Hair follicular keratinocyte (primary cell): ENCODE data around the gene SLC22A31. TPM values are rescaled to one million over a fixed set of nuclear protein-coding genes. Genes with fewer than 3 reads are reported as not detected.

Source experiments
- total RNA-seq: library from RNA; depleted of rRNA; stranded (reverse); fragments of >200 nt; gene quantifications from 2 replicates; pipeline ENCODE4 v1.2.3, GENCODE V29; 2015

The SLC22A31 gene
- total RNA-seq, result 0.19 and 0.55 TPM in 2 replicates

DNA sequence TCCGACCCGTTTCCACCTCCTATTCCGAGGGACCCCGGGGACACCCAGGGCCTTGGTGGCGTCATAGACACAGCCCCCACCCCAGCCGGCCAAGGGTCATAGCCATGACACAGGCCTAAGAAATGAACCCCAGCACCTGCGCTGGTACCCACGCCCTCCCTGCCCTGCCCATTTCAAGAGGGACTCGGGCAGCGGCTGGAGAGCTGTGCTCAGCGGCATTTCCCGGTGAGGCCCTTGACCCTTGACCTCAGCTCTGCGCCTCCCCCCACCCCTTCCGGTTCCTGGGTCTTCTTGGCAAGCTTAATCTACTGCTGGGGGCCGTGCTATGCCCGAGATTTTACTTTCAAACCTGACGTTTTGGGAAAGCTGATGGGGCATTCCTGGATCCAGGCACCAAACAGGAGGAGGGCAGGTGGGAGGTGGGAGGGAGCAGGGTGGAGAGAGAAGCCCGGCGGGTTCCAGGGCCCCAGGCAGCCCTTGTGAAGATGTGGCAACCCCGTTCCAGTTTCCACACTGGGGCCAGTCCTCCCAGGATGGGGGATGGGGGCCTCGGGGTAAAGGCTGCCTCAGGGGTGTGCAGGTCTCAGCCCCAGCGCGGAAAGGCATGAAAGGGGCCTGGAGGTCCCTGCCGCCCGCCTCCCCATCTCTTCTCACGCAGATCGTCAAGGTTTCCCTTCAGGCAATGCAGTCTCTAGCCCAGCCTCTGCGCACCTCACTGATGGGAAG lies at the start of gene SLC22A31:
Gene SLC22A31 (minus strand): TSS at position 414 of the 726 bp plus-strand sequence. CDS start 36 bp downstream, at position 378.

DNA sequence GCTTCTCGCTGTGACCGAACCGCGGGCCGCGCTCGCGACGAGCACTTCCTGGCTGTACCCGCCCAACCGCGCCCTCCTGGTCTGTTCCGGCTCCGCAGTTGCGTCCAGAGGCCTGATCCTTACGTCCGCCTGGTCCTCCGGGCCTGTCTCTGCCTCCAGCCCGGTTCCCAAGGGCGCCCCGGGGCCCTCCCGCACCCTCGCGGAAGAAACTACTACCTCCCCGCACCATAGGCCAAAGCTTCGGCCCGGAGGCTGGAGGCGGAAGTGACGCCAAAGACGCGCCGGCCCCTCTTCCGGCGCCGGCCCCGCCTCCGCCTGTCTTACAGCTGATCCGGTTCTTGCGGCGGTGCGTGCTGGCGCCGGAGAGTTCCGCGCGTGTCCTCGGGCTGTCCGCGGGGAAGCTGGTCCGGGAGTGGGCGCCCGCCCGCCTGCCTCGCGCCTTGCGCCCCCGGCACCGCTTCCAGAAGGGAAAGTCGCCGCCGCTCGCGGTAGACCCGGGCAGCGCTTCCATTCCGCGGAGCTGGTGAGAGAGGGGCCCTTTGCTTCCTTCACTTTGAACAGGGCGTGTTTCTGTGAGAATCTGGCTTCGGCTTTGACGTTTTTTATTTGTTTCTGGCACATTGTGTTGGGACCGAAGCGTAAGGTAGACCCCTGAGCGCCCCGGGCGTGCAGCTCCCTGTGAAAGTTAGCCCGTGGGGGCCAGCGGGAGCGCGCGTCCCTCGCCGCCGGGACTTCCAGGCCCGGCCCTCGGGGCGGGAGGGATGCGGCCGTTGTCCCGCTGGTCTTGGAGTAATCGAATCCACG lies 17.3 kb upstream of the SLC22A31 start, which contains the start of gene ZNF778:
Gene ZNF778 (plus strand): TSS at position 316 of the 804 bp plus-strand sequence. CDS start 3,425 bp downstream, outside the sequence.

DNA sequence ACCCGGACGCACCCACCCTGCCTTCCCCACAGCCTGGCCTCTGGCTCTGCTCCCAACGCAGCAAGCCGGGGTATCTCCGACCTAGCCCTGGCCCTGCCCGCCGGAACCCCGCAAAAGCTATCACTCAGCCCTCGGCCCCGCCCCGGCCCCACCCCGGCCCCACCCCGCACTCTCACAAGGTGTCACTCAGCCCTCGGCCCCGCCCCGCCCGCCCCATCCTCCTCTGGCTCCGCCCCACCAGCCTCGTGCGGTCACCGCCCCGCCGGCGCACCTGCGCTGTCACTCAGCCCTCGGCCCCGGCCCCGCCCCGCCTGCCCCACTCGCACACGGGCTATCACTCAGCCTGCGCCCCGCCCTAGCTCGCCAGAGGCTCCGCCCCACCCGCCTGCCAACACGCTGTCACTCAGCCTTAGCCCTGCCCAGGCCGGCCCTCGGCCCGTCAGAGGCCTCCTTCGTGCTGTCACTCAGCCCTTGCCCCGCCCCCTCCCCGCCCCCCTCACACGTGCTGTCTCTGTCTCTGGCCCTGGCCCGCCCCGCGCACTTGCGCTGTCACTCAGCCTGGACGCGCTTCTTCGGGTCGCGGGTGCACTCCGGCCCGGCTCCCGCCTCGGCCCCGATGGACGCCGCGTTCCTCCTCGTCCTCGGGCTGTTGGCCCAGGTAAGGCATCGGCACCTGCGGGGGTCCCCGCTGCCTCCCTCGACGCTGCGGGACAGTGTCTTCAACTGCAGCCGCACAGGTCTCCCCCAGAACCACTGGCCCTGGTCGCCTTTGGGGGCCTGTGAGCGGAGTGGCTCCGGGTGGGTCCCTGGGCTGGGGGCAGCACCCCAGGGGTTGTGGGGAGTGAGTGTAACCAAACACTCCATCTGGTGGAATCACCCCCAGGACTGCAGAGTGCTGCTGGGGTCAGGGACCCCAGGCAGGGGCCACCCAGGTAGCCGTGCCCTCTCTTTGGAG lies 28.8 kb downstream of the SLC22A31 start, which contains the start of gene CDH15:
Gene CDH15 (plus strand): TSS at position 533 of the 955 bp plus-strand sequence. CDS start 84 bp downstream, at position 617.

Other genes with a start within 250 kb of the SLC22A31 start
- 0.11 and 0.23 TPM in 2 replicates for gene CBFA2T3, start 223.3 kb downstream of the SLC22A31 start, total RNA-seq
- 22.5 and 36.7 TPM in 2 replicates for gene ACSF3, start 106.7 kb downstream of the SLC22A31 start, total RNA-seq
- 0.08 TPM in 1 of 2 replicates, not detected in the other for gene CDH15, start 28.8 kb downstream of the SLC22A31 start, total RNA-seq
- gene ZNF778, start 17.2 kb upstream of the SLC22A31 start, total RNA-seq, result 7.0 and 8.4 TPM in 2 replicates